Measurements from ENCODE around the gene OR5D18.

DNA sequence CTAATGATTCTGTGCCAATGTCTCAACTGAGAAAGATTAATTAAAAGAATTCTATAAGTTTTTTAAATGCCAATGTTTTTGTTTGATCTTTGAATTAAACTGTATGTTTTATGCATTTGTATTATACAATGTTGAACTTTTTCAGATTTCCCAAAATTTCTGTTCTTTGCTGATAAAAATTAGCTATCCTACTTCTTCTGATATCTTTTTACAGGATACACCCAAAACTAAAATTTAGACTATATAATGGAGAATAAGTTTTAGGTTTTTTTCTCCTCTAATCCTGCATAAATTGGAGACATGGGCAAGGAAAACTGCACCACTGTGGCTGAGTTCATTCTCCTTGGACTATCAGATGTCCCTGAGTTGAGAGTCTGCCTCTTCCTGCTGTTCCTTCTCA, 7.5 kb downstream of the OR5D18 start, which contains the start of gene OR5L2:
- TF ChIP-seq POLR2A (IDR thresholded peaks at IDR 0.05): no peak
- TF ChIP-seq, protein P1, sequence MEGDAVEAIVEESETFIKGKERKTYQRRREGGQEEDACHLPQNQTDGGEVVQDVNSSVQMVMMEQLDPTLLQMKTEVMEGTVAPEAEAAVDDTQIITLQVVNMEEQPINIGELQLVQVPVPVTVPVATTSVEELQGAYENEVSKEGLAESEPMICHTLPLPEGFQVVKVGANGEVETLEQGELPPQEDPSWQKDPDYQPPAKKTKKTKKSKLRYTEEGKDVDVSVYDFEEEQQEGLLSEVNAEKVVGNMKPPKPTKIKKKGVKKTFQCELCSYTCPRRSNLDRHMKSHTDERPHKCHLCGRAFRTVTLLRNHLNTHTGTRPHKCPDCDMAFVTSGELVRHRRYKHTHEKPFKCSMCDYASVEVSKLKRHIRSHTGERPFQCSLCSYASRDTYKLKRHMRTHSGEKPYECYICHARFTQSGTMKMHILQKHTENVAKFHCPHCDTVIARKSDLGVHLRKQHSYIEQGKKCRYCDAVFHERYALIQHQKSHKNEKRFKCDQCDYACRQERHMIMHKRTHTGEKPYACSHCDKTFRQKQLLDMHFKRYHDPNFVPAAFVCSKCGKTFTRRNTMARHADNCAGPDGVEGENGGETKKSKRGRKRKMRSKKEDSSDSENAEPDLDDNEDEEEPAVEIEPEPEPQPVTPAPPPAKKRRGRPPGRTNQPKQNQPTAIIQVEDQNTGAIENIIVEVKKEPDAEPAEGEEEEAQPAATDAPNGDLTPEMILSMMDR (IDR thresholded peaks at IDR 0.05): no peak

Data from esophagus squamous epithelium (tissue), 4 donors.